Neural cell (in vitro differentiated cells): ENCODE data around the gene BCL2. TPM values are rescaled to one million over a fixed set of nuclear protein-coding genes. Genes with fewer than 3 reads are reported as not detected.

Experiments
- H2AFZ ChIP-seq: fragments of 200-600, 300-800 bp; sonication (generic), shearing (Covaris generic); 2 replicates; pipeline ENCODE4 v1.6.0; 2014; ENCODE audit warnings: low read depth, mild to moderate bottlenecking, antibody characterized with exemption, low read length, moderate library complexity
- H3F3A ChIP-seq: fragments of 200-600 bp; shearing (Covaris generic); 2 replicates; pipeline ENCODE4 v1.6.1; 2016; ENCODE audit warnings: mild to moderate bottlenecking, moderate library complexity, mixed read lengths, antibody characterized with exemption, low read length; ENCODE audit not compliant: insufficient read depth, poor library complexity, severe bottlenecking
- H3K27ac ChIP-seq: fragments of 200-600, 300-800 bp; sonication (generic), shearing (Covaris generic); 2 replicates; pipeline ENCODE4 v1.5.1; 2014; ENCODE audit warnings: mild to moderate bottlenecking, low read length, moderate library complexity
- H3K27me3 ChIP-seq: fragments of 300-800, 200-600 bp; sonication (generic), shearing (Covaris generic); 2 replicates; pipeline ENCODE4 v1.6.0; 2014; ENCODE audit warnings: mild to moderate bottlenecking, low read depth, low read length, moderate library complexity; ENCODE audit not compliant: insufficient read depth
- H3K36me3 ChIP-seq: fragments of 300-800, 200-600 bp; sonication (generic), shearing (Covaris generic); 2 replicates; pipeline ENCODE4 v1.5.1; 2014; ENCODE audit warnings: mild to moderate bottlenecking, antibody characterized with exemption, low read length, moderate library complexity; ENCODE audit not compliant: insufficient read depth
- H3K4me2 ChIP-seq: fragments of 300-800, 200-600 bp; sonication (generic), shearing (Covaris generic); 2 replicates; pipeline ENCODE4 v1.6.0; 2014; ENCODE audit warnings: mild to moderate bottlenecking, low read length
- H3K4me3 ChIP-seq: fragments of 300-800, 200-600 bp; sonication (generic), shearing (Covaris generic); 2 replicates; pipeline ENCODE4 v1.5.1; 2014; ENCODE audit warnings: mild to moderate bottlenecking, low read length, moderate library complexity
- H3K79me2 ChIP-seq: fragments of 200-600 bp; shearing (Covaris generic); replicated peaks from 2 replicates; pipeline ENCODE4 v1.6.0; 2014; ENCODE audit warnings: mild to moderate bottlenecking, low read length, moderate library complexity; ENCODE audit not compliant: insufficient read depth
- H3K9ac ChIP-seq: fragments of 300-800, 200-600 bp; sonication (generic), shearing (Covaris generic); 2 replicates; pipeline ENCODE4 v1.6.1; 2016; ENCODE audit warnings: mild to moderate bottlenecking, low read length, mixed read lengths
- H3K9me2 ChIP-seq: fragments of 200-600 bp; shearing (Covaris generic); 2 replicates; pipeline ENCODE4 v1.6.1; 2016; ENCODE audit warnings: mild to moderate bottlenecking, low read length, mixed read lengths; ENCODE audit not compliant: insufficient read depth
- H3K9me3 ChIP-seq: fragments of 200-600, 300-800 bp; sonication (generic), shearing (Covaris generic); 2 replicates; pipeline ENCODE4 v1.6.1; 2016; ENCODE audit warnings: mild to moderate bottlenecking, mixed run types, low read length, moderate library complexity, mixed read lengths
- H4K20me1 ChIP-seq: fragments of 200-600 bp; shearing (Covaris generic); 2 replicates; pipeline ENCODE4 v1.6.1; 2016; ENCODE audit warnings: mild to moderate bottlenecking, mixed run types; ENCODE audit not compliant: insufficient read depth
- CTCF ChIP-seq: fragments of 450-650 bp; IDR thresholded peaks from 2 replicates; pipeline ENCODE4 v1.5.1; 2014; ENCODE audit warnings: antibody characterized with exemption, mild to moderate bottlenecking, moderate library complexity; ENCODE audit not compliant: poor library complexity, severe bottlenecking
- EP300 ChIP-seq: fragments of 450-650 bp; conservative IDR thresholded peaks from 2 replicates; pipeline ENCODE4 v1.6.1; 2014; ENCODE audit warnings: antibody characterized with exemption, mild to moderate bottlenecking, moderate library complexity; ENCODE audit not compliant: poor library complexity, severe bottlenecking
- EZH2 ChIP-seq: fragments of 200-600, 300-800 bp; shearing (Covaris generic), sonication (generic); IDR thresholded peaks from 2 replicates; pipeline ENCODE4 v1.6.1; 2014; ENCODE audit warnings: antibody characterized with exemption, low read length, borderline replicate concordance, mild to moderate bottlenecking; ENCODE audit not compliant: insufficient read depth, poor library complexity, severe bottlenecking
- MXI1 ChIP-seq: fragments of 450-650 bp; conservative IDR thresholded peaks from 2 replicates; pipeline ENCODE4 v1.6.1; 2014; ENCODE audit warnings: antibody characterized with exemption, mild to moderate bottlenecking; ENCODE audit not compliant: poor library complexity, severe bottlenecking
- POLR2AphosphoS5 ChIP-seq: IDR thresholded peaks from 2 replicates; pipeline ENCODE4 v1.6.1; 2012
- RAD21 ChIP-seq: fragments of 450-650 bp; conservative IDR thresholded peaks from 2 replicates; pipeline ENCODE4 v1.6.1; 2014; ENCODE audit warnings: antibody characterized with exemption, mild to moderate bottlenecking, moderate library complexity
- REST ChIP-seq: IDR thresholded peaks from 2 replicates; pipeline ENCODE4 v1.6.1; 2012; ENCODE audit warnings: borderline replicate concordance
- SMC3 ChIP-seq: fragments of 450-650 bp; conservative IDR thresholded peaks from 2 replicates; pipeline ENCODE4 v1.6.1; 2014; ENCODE audit warnings: antibody characterized with exemption, mild to moderate bottlenecking, moderate library complexity; ENCODE audit not compliant: poor library complexity
- TAF1 ChIP-seq: IDR thresholded peaks from 2 replicates; pipeline ENCODE4 v1.6.1; 2012; ENCODE audit warnings: low read depth
- polyA plus RNA-seq: library from polyadenylated mRNA; depleted of rRNA; stranded (reverse); fragments of >200 nt; gene quantifications from 2 replicates; pipeline ENCODE4 v1.2.3, GENCODE V29; 2014

Gene BCL2
- polyA plus RNA-seq, 1 donor from 2014 or later = 3.4 TPM

- no peaks in the 10 kb centered on the region for H3K27me3 ChIP-seq
- no peaks in the 10 kb centered on the region for H3K9me2 ChIP-seq
- H3K79me2 ChIP-seq = no peaks in the 10 kb centered on the region
- H3K9ac ChIP-seq = no peak overlapping the region
- H2AFZ ChIP-seq = no peak overlapping the region
- H3K9me3 ChIP-seq = no peaks in the 10 kb centered on the region
- H3F3A ChIP-seq = no peaks in the 10 kb centered on the region
- no peaks in the 10 kb centered on the region for H4K20me1 ChIP-seq
- H3K4me3 ChIP-seq = no peak overlapping the region
- H3K27ac ChIP-seq = no peak overlapping the region
- TF ChIP-seq MXI1 = no peak
- no peak for TF ChIP-seq EZH2
- TF ChIP-seq RAD21 = no peak
- TF ChIP-seq SMC3 = no peak
- TF ChIP-seq POLR2AphosphoS5 = no peak
- TF ChIP-seq TAF1 = no peak
- no peak for TF ChIP-seq CTCF
- TF ChIP-seq EP300 = no peak
- TF ChIP-seq REST = no peak
- H3K4me2 ChIP-seq = no peak overlapping the region
- H3K36me3 ChIP-seq = peaks cover under 1% of the 10 kb centered on the region
Observed at GRCh38 chr18:63344918-63345317, 25.3 kb upstream of the BCL2 start.

- TF ChIP-seq POLR2AphosphoS5 (no peak), REST (no peak), CTCF (no peak), RAD21 (no peak), TAF1 (no peak), EZH2 (no peak), MXI1 (no peak), EP300 (no peak), SMC3 (no peak)
Observed at GRCh38 chr18:63344263-63344662, 24.7 kb upstream of the BCL2 start.

More at GRCh38 chr18:63344263-63344662, 24.7 kb upstream of the BCL2 start:
- Histone ChIP-seq H3K27ac (no peak overlapping the region), H3K4me2 (no peak overlapping the region), H4K20me1 (no peaks in the 10 kb centered on the region), H3K9me2 (no peaks in the 10 kb centered on the region), H3F3A (no peaks in the 10 kb centered on the region), H2AFZ (no peak overlapping the region), H3K4me3 (no peak overlapping the region), H3K9ac (no peak overlapping the region), H3K36me3 (no peaks in the 10 kb centered on the region), H3K27me3 (no peaks in the 10 kb centered on the region), H3K9me3 (no peaks in the 10 kb centered on the region), H3K79me2 (no peaks in the 10 kb centered on the region)
